Skin of body (tissue), 1 donor: ENCODE data around the gene RPE. TPM values are rescaled to one million over a fixed set of nuclear protein-coding genes. Genes with fewer than 3 reads are reported as not detected.

Experiments used
- total RNA-seq: library from RNA; depleted of rRNA; stranded (reverse); fragments of >200 nt; gene quantifications from one replicate; pipeline ENCODE4 v1.2.3, GENCODE V29; 2014

The RPE gene
- total RNA-seq, 1 donor from 2014 or later: 49.7 TPM

Other genes with a start within 250 kb of the RPE start
- 0.79 TPM for gene UNC80, start 230.8 kb upstream of the RPE start, total RNA-seq
- 49.1 TPM for gene KANSL1L, start 168.8 kb downstream of the RPE start, total RNA-seq
- 3.6 TPM for gene ACADL, start 222.8 kb downstream of the RPE start, total RNA-seq